Measurements from ENCODE around the gene LSMEM2. TPM values are rescaled to one million over a fixed set of nuclear protein-coding genes. Genes with fewer than 3 reads are reported as not detected.
A peak's percentile ranks its signal among the peaks of the same experiment; 100 is the strongest.

The LSMEM2 gene
- total RNA-seq, 4 donors from 2014 or later, result 0.41 to 0.98 (median 0.49) TPM; not detected in 1

GRCh38 chr3:50336452-50337174 lies 57.7 kb downstream of the LSMEM2 start:
- Histone ChIP-seq H3K27me3 (no peaks in the 10 kb centered on the region), H3K36me3 (peaks cover 0 to 7% of the 10 kb centered on the region in 2 donors), H3K4me3 (peak overlapping the region; percentile 75 to 91 (median 82)), H3K4me1 (peaks cover 38 to 64% of the 10 kb centered on the region in 2 donors), H3K27ac (peak overlapping the region; percentile 89 to 98 (median 97)), H3K9me3 (no peaks in the 10 kb centered on the region)
- in situ Hi-C loops (cut with MboI; ENCODE audit: low sequenced_read_pairs in 4 of 4), result no loop called here
- no peak for DNase-seq
- peak; percentile 3 to 7 for ATAC-seq
- TF ChIP-seq POLR2A (IDR thresholded peaks at IDR 0.05), result no peak
- TF ChIP-seq CTCF (IDR thresholded peaks at IDR 0.05 in 4 of 5, conservative IDR thresholded peaks at IDR 0.05 in 1 of 5), result no peak
- intact Hi-C loops (cut with DNase I; ENCODE audit: low total_unique reads), result loop anchor here (1.0 kb wide), 1 partner anchor 15 kb away; no protein-coding TSS in a partner anchor

- TF ChIP-seq CTCF (IDR thresholded peaks at IDR 0.05 in 4 of 5, conservative IDR thresholded peaks at IDR 0.05 in 1 of 5) (no peak), POLR2A (IDR thresholded peaks at IDR 0.05) (peak; percentile 94 to 96)
- Histone ChIP-seq H3K36me3 (no peaks in the 10 kb centered on the region), H3K4me3 (peak overlapping the region; percentile 75 to 91 (median 82)), H3K9me3 (no peaks in the 10 kb centered on the region), H3K27me3 (no peaks in the 10 kb centered on the region), H3K4me1 (peaks cover 38 to 64% of the 10 kb centered on the region in 2 donors), H3K27ac (peak overlapping the region; percentile 89 to 98 (median 97))
- intact Hi-C loops (cut with DNase I; ENCODE audit: low total_unique reads), result loop anchor here (1.0 kb wide), 1 partner anchor 16 kb away; no protein-coding TSS in a partner anchor
- in situ Hi-C loops (cut with MboI; ENCODE audit: low sequenced_read_pairs in 4 of 4), result no loop called here
- DNase-seq (peak; percentile 100), ATAC-seq (peak; percentile 84 to 86)
Observed at GRCh38 chr3:50337175-50337861, 58.4 kb downstream of the LSMEM2 start.

Other genes starting within 250 kb of the LSMEM2 start
- 100 to 1,000 TPM in 1 of 4 donors, 10 to 100 TPM in 3; 41.1 to 108 (median 48.2) TPM for gene RBM5, start 190.2 kb upstream of the LSMEM2 start, total RNA-seq
- gene SEMA3F, start 123.8 kb upstream of the LSMEM2 start, total RNA-seq, result 10 to 100 TPM in 1 of 4 donors, 1 to 10 TPM in 3; 5.2 to 40.1 (median 7.5) TPM
- gene GNAT1, start 87.5 kb upstream of the LSMEM2 start, total RNA-seq, result not detected
- gene SLC38A3, start 73.8 kb upstream of the LSMEM2 start, total RNA-seq, result 1 to 10 TPM; 1.9 to 8.9 (median 5.0) TPM
- gene GNAI2, start 42.9 kb upstream of the LSMEM2 start, total RNA-seq, result 10 to 100 TPM; 26.7 to 67.8 (median 39.8) TPM
- gene SEMA3B, start 9.9 kb upstream of the LSMEM2 start, total RNA-seq, result 1 to 10 TPM; 1.7 to 3.1 (median 2.1) TPM
- gene IFRD2, start 13.3 kb downstream of the LSMEM2 start, total RNA-seq, result 100 to 1,000 TPM; 111 to 145 (median 127) TPM
- 1 to 10 TPM in 3 of 4 donors, not detected in 1; 1.1 to 2.3 (median 1.2) TPM for gene HYAL3, start 20.3 kb downstream of the LSMEM2 start, total RNA-seq
- gene NAA80, start 20.3 kb downstream of the LSMEM2 start, total RNA-seq, result 10 to 100 TPM; 12.5 to 22.1 (median 14.8) TPM
- gene HYAL1, start 24.5 kb downstream of the LSMEM2 start, total RNA-seq, result 10 to 100 TPM in 2 of 4 donors, 1 to 10 TPM in 2; 3.6 to 14.6 (median 9.1) TPM
- gene HYAL2, start 43.7 kb downstream of the LSMEM2 start, total RNA-seq, result 10 to 100 TPM; 47.0 to 69.8 (median 65.4) TPM
- gene TUSC2, start 49.1 kb downstream of the LSMEM2 start, total RNA-seq, result 10 to 100 TPM; 38.5 to 72.7 (median 51.5) TPM
- gene RASSF1, start 61.7 kb downstream of the LSMEM2 start, total RNA-seq, result 10 to 100 TPM; 13.3 to 22.5 (median 18.0) TPM
- 1 to 10 TPM in 1 of 4 donors, not detected in 3; 3.0 TPM for gene ZMYND10, start 66.6 kb downstream of the LSMEM2 start, total RNA-seq
- 10 to 100 TPM; 14.1 to 26.2 (median 23.1) TPM for gene NPRL2, start 71.7 kb downstream of the LSMEM2 start, total RNA-seq
- 10 to 100 TPM; 13.3 to 19.9 (median 17.8) TPM for gene CYB561D2, start 71.8 kb downstream of the LSMEM2 start, total RNA-seq
- 10 to 100 TPM; 26.9 to 57.8 (median 42.3) TPM for gene TMEM115, start 80.4 kb downstream of the LSMEM2 start, total RNA-seq
- gene CACNA2D2, start 224.5 kb downstream of the LSMEM2 start, total RNA-seq, result under 1 TPM; 0.27 to 0.68 (median 0.45) TPM

All from gastrocnemius medialis (tissue), 4 donors.